WI38 (cell line): ENCODE data around the gene WNT5B.

ENCODE experiments used
- H3K4me3 ChIP-seq: 2 replicates; pipeline ENCODE4 v1.5.1; 2011; ENCODE audit warnings: low read depth, mild to moderate bottlenecking, control low read depth, low read length
- TF ChIP-seq, protein P1 (sequence below): IDR thresholded peaks from 2 replicates; pipeline ENCODE4 v1.5.1; 2012; ENCODE audit warnings: low read depth, mild to moderate bottlenecking, control low read depth, low read length

The WNT5B gene

DNA sequence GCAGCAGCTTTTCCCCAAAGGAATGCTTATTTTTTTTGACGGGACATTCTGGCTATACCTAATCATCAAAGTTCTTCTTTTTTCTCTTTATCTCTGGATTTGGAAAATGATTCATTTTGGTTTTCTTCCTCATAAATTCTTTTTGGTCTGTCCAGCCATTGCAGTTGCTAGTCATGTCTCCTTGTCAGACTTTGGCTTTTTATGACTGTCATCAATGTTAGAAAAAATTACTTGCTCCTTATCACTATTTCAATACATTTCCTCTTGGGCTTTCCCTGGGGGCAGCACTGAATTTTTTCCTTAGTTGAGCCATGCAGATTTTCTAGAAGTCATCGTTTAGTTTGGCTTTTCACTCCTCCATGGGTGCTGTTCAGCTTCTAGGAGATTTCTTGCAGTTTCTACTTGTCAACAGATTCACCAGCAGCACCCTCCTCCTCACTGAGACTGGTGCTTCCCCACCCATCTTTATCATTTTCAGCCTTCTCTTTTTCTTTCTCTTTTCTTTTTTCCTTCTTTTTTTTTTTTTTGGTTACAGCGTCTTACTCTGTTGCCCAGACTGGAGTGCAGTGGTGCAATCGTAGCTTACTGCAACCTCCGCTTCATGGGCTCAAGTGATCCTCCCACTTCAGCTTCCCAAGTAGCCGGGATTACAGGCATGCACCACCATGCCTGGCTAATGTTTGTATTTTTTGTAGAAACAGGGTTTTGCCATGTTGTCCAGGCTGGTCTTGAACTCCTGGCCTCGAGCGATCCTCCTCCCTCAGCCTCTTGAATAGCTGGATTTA is 67.0 kb downstream of the WNT5B start:
- TF ChIP-seq, protein P1, sequence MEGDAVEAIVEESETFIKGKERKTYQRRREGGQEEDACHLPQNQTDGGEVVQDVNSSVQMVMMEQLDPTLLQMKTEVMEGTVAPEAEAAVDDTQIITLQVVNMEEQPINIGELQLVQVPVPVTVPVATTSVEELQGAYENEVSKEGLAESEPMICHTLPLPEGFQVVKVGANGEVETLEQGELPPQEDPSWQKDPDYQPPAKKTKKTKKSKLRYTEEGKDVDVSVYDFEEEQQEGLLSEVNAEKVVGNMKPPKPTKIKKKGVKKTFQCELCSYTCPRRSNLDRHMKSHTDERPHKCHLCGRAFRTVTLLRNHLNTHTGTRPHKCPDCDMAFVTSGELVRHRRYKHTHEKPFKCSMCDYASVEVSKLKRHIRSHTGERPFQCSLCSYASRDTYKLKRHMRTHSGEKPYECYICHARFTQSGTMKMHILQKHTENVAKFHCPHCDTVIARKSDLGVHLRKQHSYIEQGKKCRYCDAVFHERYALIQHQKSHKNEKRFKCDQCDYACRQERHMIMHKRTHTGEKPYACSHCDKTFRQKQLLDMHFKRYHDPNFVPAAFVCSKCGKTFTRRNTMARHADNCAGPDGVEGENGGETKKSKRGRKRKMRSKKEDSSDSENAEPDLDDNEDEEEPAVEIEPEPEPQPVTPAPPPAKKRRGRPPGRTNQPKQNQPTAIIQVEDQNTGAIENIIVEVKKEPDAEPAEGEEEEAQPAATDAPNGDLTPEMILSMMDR: no peak

DNA sequence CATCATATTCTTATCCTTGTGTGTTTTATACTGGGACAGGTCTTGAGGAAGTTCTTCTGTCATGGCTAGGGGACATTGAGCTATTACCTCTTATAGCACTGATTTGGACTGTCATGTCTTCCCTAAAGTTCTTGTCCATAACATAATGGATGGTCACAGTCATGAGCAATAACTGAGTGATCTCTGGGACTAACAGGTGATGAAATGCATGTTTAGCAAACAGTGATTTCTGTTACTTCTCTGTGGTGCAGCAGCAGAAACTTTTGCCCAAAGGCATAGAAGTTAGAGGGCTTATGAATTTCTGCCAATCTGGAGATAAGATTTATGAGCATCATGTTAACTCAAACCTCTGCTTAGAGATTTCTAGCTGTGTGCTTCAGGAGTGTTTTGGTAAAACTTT is 67.8 kb downstream of the WNT5B start:
- TF ChIP-seq, protein P1: no peak
- no peak overlapping the region for H3K4me3 ChIP-seq

More for the DNA sequence above, 67.0 kb downstream of the WNT5B start:
- no peak overlapping the region for H3K4me3 ChIP-seq
